HepG2 (cell line): ENCODE measurements around the gene TSPAN13. TPM values are rescaled to one million over a fixed set of nuclear protein-coding genes. Genes with fewer than 3 reads are reported as not detected.

Experiments
- ATAC-seq: fragments of 200-7000 bp; cut with Tn5 transposase; 3 replicates; pipeline ENCODE4 v1.9.1; 2020; ENCODE audit warnings: mild to moderate bottlenecking, moderate library complexity
- BruUV-seq: library from RNA; stranded (reverse); fragments of 400-500 nt; replicated peaks from 2 replicates; lab custom pipeline; 2021; lab: Mats Ljungman, UMichigan
- CTCF ChIA-PET: fragments of 300-600 bp; formaldehyde crosslinking; extraction: SDS; loops from one replicate; lab custom pipeline; 2021; ENCODE audit warnings: low total read pairs, inconsistent platforms, low intra/inter-chr PET ratio; lab: Yijun Ruan, JAX
- POLR2A ChIA-PET: fragments of 350-600 bp; sonication (Branson Sonifier 250); formaldehyde crosslinking; loops from one replicate; lab custom pipeline; 2020; ENCODE audit warnings: antibody characterized with exemption, inconsistent platforms; lab: Yijun Ruan, JAX
- DNase-seq: peaks from one replicate; pipeline ENCODE4 v3.0.0-alpha.2; 2015; ENCODE audit warnings: low spot score
- FAIRE-seq: peaks from 3 replicates; lab custom pipeline; 2011; peaks lifted over from hg19 to GRCh38; lab: Jason Lieb, UNC
- H2AFZ ChIP-seq: one replicate; pipeline ENCODE4 v1.6.1; 2011; ENCODE audit warnings: low read length, inconsistent platforms
- H3K27ac ChIP-seq: fragments of 300-600 bp; 3 replicates; pipeline ENCODE4 v1.8.0; 2011; ENCODE audit warnings: mixed run types, mild to moderate bottlenecking, mixed read lengths, low read length, inconsistent platforms; ENCODE audit not compliant: insufficient read depth; ENCODE audit errors: extremely low read length
- H3K27me3 ChIP-seq, 2 experiments: fragments of 200-600 bp in 1 of 2; 2 replicates in 1 of 2; 3 replicates in 1 of 2; pipeline versions ENCODE4 v1.6.0 to v1.8.0; 2011; ENCODE audit warnings: low read length in 2 of 2, mild to moderate bottlenecking in 2 of 2, moderate library complexity in 2 of 2, inconsistent platforms in 1 of 2; ENCODE audit not compliant: insufficient read depth in 2 of 2, control insufficient read depth in 1 of 2
- H3K36me3 ChIP-seq, 2 experiments: fragments of 200-600 bp in 1 of 2; replicated peaks in 1 of 2; 2 replicates in 1 of 2; 3 replicates in 1 of 2; pipeline versions ENCODE4 v1.5.1 to v1.8.0; 2011; ENCODE audit warnings: low read length in 2 of 2, inconsistent platforms in 1 of 2; ENCODE audit not compliant: insufficient read depth in 2 of 2, control insufficient read depth in 1 of 2
- H3K4me1 ChIP-seq: 2 replicates; pipeline ENCODE4 v1.5.1; 2012; ENCODE audit warnings: low read length, inconsistent platforms; ENCODE audit not compliant: insufficient read depth
- H3K4me2 ChIP-seq: 2 replicates; pipeline ENCODE4 v1.6.0; 2011; ENCODE audit warnings: low read depth, low read length, inconsistent platforms
- H3K4me3 ChIP-seq, 3 experiments: fragments of 200-600 bp in 1 of 3; sonication (generic), shearing (Covaris generic) in 1 of 3; replicated peaks in 1 of 3; 2 replicates each; pipeline ENCODE4 v1.5.1; 2011 to 2016; ENCODE audit warnings: low read length in 3 of 3, inconsistent platforms in 2 of 3, low read depth in 2 of 3, mild to moderate bottlenecking in 2 of 3, control low read depth in 1 of 3, mixed read lengths in 1 of 3; ENCODE audit not compliant: insufficient read depth in 1 of 3
- H3K79me2 ChIP-seq: one replicate; pipeline ENCODE4 v1.6.1; 2011; ENCODE audit warnings: low read length, inconsistent platforms; ENCODE audit not compliant: insufficient read depth
- H3K9ac ChIP-seq: 2 replicates; pipeline ENCODE4 v1.6.0; 2011; ENCODE audit warnings: mild to moderate bottlenecking, low read depth, low read length, inconsistent platforms; ENCODE audit not compliant: insufficient read depth
- H3K9me3 ChIP-seq: 2 replicates; pipeline ENCODE4 v1.5.1; 2012; ENCODE audit warnings: mild to moderate bottlenecking, low read length
- H4K20me1 ChIP-seq: 2 replicates; pipeline ENCODE4 v1.6.0; 2011; ENCODE audit warnings: inconsistent platforms, mild to moderate bottlenecking, low read length, moderate library complexity; ENCODE audit not compliant: insufficient read depth
- ATF1 ChIP-seq: IDR thresholded peaks from 2 replicates; pipeline ENCODE4 v1.6.1; 2016; ENCODE audit warnings: mild to moderate bottlenecking, control low read depth
- GRHL1 ChIP-seq: sonication (generic); formaldehyde crosslinking; conservative IDR thresholded peaks from 2 replicates; pipeline ENCODE4 v1.8.0; 2022; ENCODE audit warnings: missing genetic modification reagents
- HOXD1 ChIP-seq: sonication (generic); formaldehyde crosslinking; IDR thresholded peaks from 2 replicates; pipeline ENCODE4 v1.5.0; 2020; ENCODE audit warnings: missing genetic modification reagents
- KIAA2018 ChIP-seq: sonication (generic); formaldehyde crosslinking; IDR thresholded peaks from 2 replicates; pipeline ENCODE4 v1.5.0; 2020; ENCODE audit warnings: mild to moderate bottlenecking, missing genetic modification reagents, borderline replicate concordance
- MED13 ChIP-seq: sonication (generic); formaldehyde crosslinking; IDR thresholded peaks from 2 replicates; pipeline ENCODE4 v1.5.0; 2020; ENCODE audit warnings: missing genetic modification reagents
- ZBTB8A ChIP-seq: sonication (generic); formaldehyde crosslinking; IDR thresholded peaks from 2 replicates; pipeline ENCODE4 v1.4.0; 2020; ENCODE audit warnings: mild to moderate bottlenecking, low read depth, missing genetic modification reagents, borderline replicate concordance
- ZFP36L1 ChIP-seq: sonication (generic); formaldehyde crosslinking; IDR thresholded peaks from 2 replicates; pipeline ENCODE4 v1.8.0; 2022; ENCODE audit warnings: mild to moderate bottlenecking, missing genetic modification reagents, moderate library complexity
- ZNF275 ChIP-seq: sonication (generic); formaldehyde crosslinking; IDR thresholded peaks from 2 replicates; pipeline ENCODE4 v1.8.0; 2022; ENCODE audit warnings: missing genetic modification reagents, mild to moderate bottlenecking, inconsistent platforms, borderline replicate concordance
- ZNF343 ChIP-seq: sonication (generic); formaldehyde crosslinking; IDR thresholded peaks from 2 replicates; pipeline ENCODE4 v1.4.0; 2020; ENCODE audit warnings: mild to moderate bottlenecking, missing genetic modification reagents
- ZNF75D ChIP-seq: sonication (generic); formaldehyde crosslinking; IDR thresholded peaks from 2 replicates; pipeline ENCODE4 v1.8.1; 2023; ENCODE audit warnings: missing genetic modification reagents, mild to moderate bottlenecking, borderline replicate concordance
- ZNF878 ChIP-seq: sonication (generic); formaldehyde crosslinking; IDR thresholded peaks from 2 replicates; pipeline ENCODE4 v1.8.1; 2023; ENCODE audit warnings: mild to moderate bottlenecking, missing genetic modification reagents, moderate library complexity
- WGBS: methylation state at CpG from one replicate; pipeline ENCODE4 v1.1.6; 2017; ENCODE audit warnings: low lambda C conversion rate; 5-methylcytosine and 5-hydroxymethylcytosine counted together
- in situ Hi-C: cut with HindIII; loops from 2 replicates; pipeline ENCODE4 v1.10.0; 2017; ENCODE audit warnings: low pct_unique_long_range_greater_than_20kb; ENCODE audit not compliant: extremely low pct_ligation_motif_present
- intact Hi-C: fragments of 100-400 bp; cut with micrococcal nuclease; formaldehyde crosslinking; loops from one replicate; pipeline ENCODE4 v1.10.0; 2022; ENCODE audit not compliant: unreplicated experiment
- polyA plus RNA-seq, 8 experiments: library from polyadenylated mRNA; depleted of rRNA in 3 of 8; stranded (reverse) in 7 of 8; unstranded in 1 of 8; fragments of >200 nt; fragmentation: Illumina TruSeq in 4 of 8; extraction: Trizol in 4 of 8; gene quantifications; 2 replicates each; pipeline versions ENCODE4 v1.2.1 to v1.2.3, GENCODE V29; 2011 to 2016; ENCODE audit warnings: low read depth in 4 of 8, missing spikeins in 1 of 8, mixed read lengths in 1 of 8; ENCODE audit not compliant: insufficient read depth in 1 of 8
- total RNA-seq, 5 experiments: library from RNA; depleted of rRNA; stranded (reverse); fragments of >200 nt; fragmentation: Illumina TruSeq; extraction: Trizol; gene quantifications; 2 replicates each; pipeline ENCODE4 v1.2.3, GENCODE V29; 2016; ENCODE audit warnings: low read depth in 1 of 5
- TF ChIP-seq, protein P1 (sequence below): sonication (generic); formaldehyde crosslinking; IDR thresholded peaks from 2 replicates; pipeline ENCODE4 v1.8.1; 2023; ENCODE audit warnings: mild to moderate bottlenecking, missing genetic modification reagents

The TSPAN13 gene
- total and polyA plus RNA-seq, 2 of the 13 experiments (the other 11 are each of a cell fraction or from before 2014, with no cell fraction given): 5.8 to 6.2 TPM

- in situ Hi-C loops: no loop called here
- Histone ChIP-seq H4K20me1 (no peaks in the 10 kb centered on the region), H3K4me1 (no peaks in the 10 kb centered on the region), H2AFZ (no peak overlapping the region), H3K9me3 (no peaks in the 10 kb centered on the region), H3K9ac (no peak overlapping the region), H3K27me3 (peaks cover 0 to 6% of the 10 kb centered on the region in 2 experiments; a peak in 2 of 5 replicates), H3K4me3 (no peak overlapping the region), H3K79me2 (no peaks in the 10 kb centered on the region), H3K36me3 (no peaks in the 10 kb centered on the region), H3K4me2 (no peak overlapping the region), H3K27ac (no peak overlapping the region)
- ATAC-seq: no peak
- FAIRE-seq: no peak
- 0% methylated on average over 3 of the region's 3 CpGs for WGBS
- ChIA-PET POLR2A (no interaction called here), CTCF (no interaction called here)
- intact Hi-C loops: no loop called here
- no TSS peak for BruUV-seq
- no peak for DNase-seq
- TF ChIP-seq ZNF75D: no peak
- TF ChIP-seq ATF1: no peak
- TF ChIP-seq GRHL1: no peak
- no peak for TF ChIP-seq ZFP36L1
- TF ChIP-seq ZNF343: no peak
- no peak for TF ChIP-seq ZBTB8A (CRISPR knock-in tag)
- TF ChIP-seq ZNF275 (CRISPR knock-in tag): no peak
- TF ChIP-seq MED13: no peak
- TF ChIP-seq ZNF878 (CRISPR knock-in tag): no peak
- no peak for TF ChIP-seq KIAA2018 (CRISPR knock-in tag)
- no peak for TF ChIP-seq HOXD1 (CRISPR knock-in tag)
- TF ChIP-seq, protein P1, sequence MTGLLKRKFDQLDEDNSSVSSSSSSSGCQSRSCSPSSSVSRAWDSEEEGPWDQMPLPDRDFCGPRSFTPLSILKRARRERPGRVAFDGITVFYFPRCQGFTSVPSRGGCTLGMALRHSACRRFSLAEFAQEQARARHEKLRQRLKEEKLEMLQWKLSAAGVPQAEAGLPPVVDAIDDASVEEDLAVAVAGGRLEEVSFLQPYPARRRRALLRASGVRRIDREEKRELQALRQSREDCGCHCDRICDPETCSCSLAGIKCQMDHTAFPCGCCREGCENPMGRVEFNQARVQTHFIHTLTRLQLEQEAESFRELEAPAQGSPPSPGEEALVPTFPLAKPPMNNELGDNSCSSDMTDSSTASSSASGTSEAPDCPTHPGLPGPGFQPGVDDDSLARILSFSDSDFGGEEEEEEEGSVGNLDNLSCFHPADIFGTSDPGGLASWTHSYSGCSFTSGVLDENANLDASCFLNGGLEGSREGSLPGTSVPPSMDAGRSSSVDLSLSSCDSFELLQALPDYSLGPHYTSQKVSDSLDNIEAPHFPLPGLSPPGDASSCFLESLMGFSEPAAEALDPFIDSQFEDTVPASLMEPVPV (CRISPR knock-in tag): no peak
Measured at GRCh38 chr7:16813232-16813616, 59.7 kb downstream of the TSPAN13 start.
